ENCODE results near the gene AGAP6. TPM values are rescaled to one million over a fixed set of nuclear protein-coding genes. Genes with fewer than 3 reads are reported as not detected.
"Not testable (repeated sequence)": the region's sequence is repeated elsewhere in the genome, so short reads cannot be mapped to it uniquely, and the experiment has no call there.

Gene AGAP6
- polyA plus RNA-seq, 3 donors = 0.31 to 37.6 (median 0.65) TPM

GRCh38 chr10:50016926-50017325 lies 28.7 kb downstream of the AGAP6 start:
- H3K4me3 Mint-ChIP-seq; H3K36me3 ChIP-seq (replicated peaks in 1 of 2; ENCODE audit: control insufficient read depth in 1 of 2, insufficient read depth in 2 of 2, low read length in 2 of 2); H2AFZ ChIP-seq (ENCODE audit: insufficient read depth, low read depth, low read length, poor library complexity, severe bottlenecking); H4K20me1 ChIP-seq (ENCODE audit: insufficient read depth, low read length); H3K27me3 ChIP-seq (ENCODE audit: control insufficient read depth in 2 of 2, insufficient read depth in 2 of 2, low read length in 2 of 2); H3K4me2 ChIP-seq (replicated peaks; ENCODE audit: extremely low read depth, low read length, poor library complexity, severe bottlenecking); H3K4me1 ChIP-seq (ENCODE audit: control insufficient read depth in 1 of 2, insufficient read depth in 2 of 2, low read length in 2 of 2); H3K27ac Mint-ChIP-seq; H3K79me2 ChIP-seq (ENCODE audit: insufficient read depth, low read length); intact Hi-C loops (cut with micrococcal nuclease); H3K9me3 ChIP-seq (replicated peaks in 1 of 2; ENCODE audit: control insufficient read depth in 1 of 2, insufficient read depth in 1 of 2, low read length in 2 of 2); H3K4me3 ChIP-seq (replicated peaks in 1 of 3; ENCODE audit: low read depth in 2 of 3, low read length in 3 of 3); H3K27me3 Mint-ChIP-seq (ENCODE audit: low read depth in 3 of 3); H3K36me3 Mint-ChIP-seq; DNase-seq; H3K4me1 Mint-ChIP-seq; H3K9ac ChIP-seq (ENCODE audit: insufficient read depth, low read length, poor library complexity, severe bottlenecking); H3K27ac ChIP-seq (ENCODE audit: low read depth in 1 of 2, low read length in 2 of 2); H3K9me3 Mint-ChIP-seq: not testable (repeated sequence)
- WGBS (ENCODE audit: insufficient coverage) = no CpG with 5 or more reads among the region's 5 CpGs

- H3K27ac Mint-ChIP-seq = peak overlapping the region in 1 of 7 donors; percentile 66
- H3K4me1 ChIP-seq (ENCODE audit: control insufficient read depth in 1 of 2, insufficient read depth in 2 of 2, low read length in 2 of 2); H3K36me3 Mint-ChIP-seq; intact Hi-C loops (cut with micrococcal nuclease); H3K79me2 ChIP-seq (ENCODE audit: insufficient read depth, low read length); H3K4me3 ChIP-seq (replicated peaks in 1 of 3; ENCODE audit: low read depth in 2 of 3, low read length in 3 of 3); DNase-seq; H3K9me3 ChIP-seq (replicated peaks in 1 of 2; ENCODE audit: control insufficient read depth in 1 of 2, insufficient read depth in 1 of 2, low read length in 2 of 2); H3K4me1 Mint-ChIP-seq; H3K27me3 ChIP-seq (ENCODE audit: control insufficient read depth in 2 of 2, insufficient read depth in 2 of 2, low read length in 2 of 2); H3K27me3 Mint-ChIP-seq (ENCODE audit: low read depth in 3 of 3); H4K20me1 ChIP-seq (ENCODE audit: insufficient read depth, low read length); H2AFZ ChIP-seq (ENCODE audit: insufficient read depth, low read depth, low read length, poor library complexity, severe bottlenecking); H3K36me3 ChIP-seq (replicated peaks in 1 of 2; ENCODE audit: control insufficient read depth in 1 of 2, insufficient read depth in 2 of 2, low read length in 2 of 2); H3K4me3 Mint-ChIP-seq; H3K4me2 ChIP-seq (replicated peaks; ENCODE audit: extremely low read depth, low read length, poor library complexity, severe bottlenecking); H3K27ac ChIP-seq (ENCODE audit: low read depth in 1 of 2, low read length in 2 of 2); H3K9me3 Mint-ChIP-seq; H3K9ac ChIP-seq (ENCODE audit: insufficient read depth, low read length, poor library complexity, severe bottlenecking): not testable (repeated sequence)
- no CpG with 5 or more reads among the region's 5 CpGs for WGBS (ENCODE audit: insufficient coverage)
Observed at GRCh38 chr10:50017646-50018045, 29.4 kb downstream of the AGAP6 start.

- H3K4me3 ChIP-seq (replicated peaks in 1 of 3; ENCODE audit: low read depth in 2 of 3, low read length in 3 of 3); H3K4me1 Mint-ChIP-seq; H3K4me1 ChIP-seq (ENCODE audit: control insufficient read depth in 1 of 2, insufficient read depth in 2 of 2, low read length in 2 of 2); H4K20me1 ChIP-seq (ENCODE audit: insufficient read depth, low read length); H3K9me3 ChIP-seq (replicated peaks in 1 of 2; ENCODE audit: control insufficient read depth in 1 of 2, insufficient read depth in 1 of 2, low read length in 2 of 2); H3K27ac ChIP-seq (ENCODE audit: low read depth in 1 of 2, low read length in 2 of 2); H3K27me3 ChIP-seq (ENCODE audit: control insufficient read depth in 2 of 2, insufficient read depth in 2 of 2, low read length in 2 of 2); DNase-seq; H3K36me3 Mint-ChIP-seq; H3K36me3 ChIP-seq (replicated peaks in 1 of 2; ENCODE audit: control insufficient read depth in 1 of 2, insufficient read depth in 2 of 2, low read length in 2 of 2); H3K9ac ChIP-seq (ENCODE audit: insufficient read depth, low read length, poor library complexity, severe bottlenecking); H3K4me2 ChIP-seq (replicated peaks; ENCODE audit: extremely low read depth, low read length, poor library complexity, severe bottlenecking); H3K27ac Mint-ChIP-seq; H3K4me3 Mint-ChIP-seq; intact Hi-C loops (cut with micrococcal nuclease); H2AFZ ChIP-seq (ENCODE audit: insufficient read depth, low read depth, low read length, poor library complexity, severe bottlenecking); H3K79me2 ChIP-seq (ENCODE audit: insufficient read depth, low read length); H3K9me3 Mint-ChIP-seq: not testable (repeated sequence)
- WGBS (ENCODE audit: insufficient coverage) = 100% methylated on average over 2 of the region's 3 CpGs
- H3K27me3 Mint-ChIP-seq (ENCODE audit: low read depth in 3 of 3) = peaks cover 7 to 12% (median 9%) of the 10 kb centered on the region in 3 donors
Observed at GRCh38 chr10:50019279-50019678, 31.1 kb downstream of the AGAP6 start.

- WGBS (ENCODE audit: insufficient coverage) = 83% methylated on average over 5 of the region's 13 CpGs
- H3K4me1 Mint-ChIP-seq; H3K27ac Mint-ChIP-seq; H2AFZ ChIP-seq (ENCODE audit: insufficient read depth, low read depth, low read length, poor library complexity, severe bottlenecking); DNase-seq; H3K9me3 ChIP-seq (replicated peaks in 1 of 2; ENCODE audit: control insufficient read depth in 1 of 2, insufficient read depth in 1 of 2, low read length in 2 of 2); H3K36me3 ChIP-seq (replicated peaks in 1 of 2; ENCODE audit: control insufficient read depth in 1 of 2, insufficient read depth in 2 of 2, low read length in 2 of 2); H3K9ac ChIP-seq (ENCODE audit: insufficient read depth, low read length, poor library complexity, severe bottlenecking); H3K36me3 Mint-ChIP-seq; H3K4me1 ChIP-seq (ENCODE audit: control insufficient read depth in 1 of 2, insufficient read depth in 2 of 2, low read length in 2 of 2); H3K9me3 Mint-ChIP-seq; H3K79me2 ChIP-seq (ENCODE audit: insufficient read depth, low read length); H3K27ac ChIP-seq (ENCODE audit: low read depth in 1 of 2, low read length in 2 of 2); H3K4me3 Mint-ChIP-seq; H3K4me2 ChIP-seq (replicated peaks; ENCODE audit: extremely low read depth, low read length, poor library complexity, severe bottlenecking); H3K4me3 ChIP-seq (replicated peaks in 1 of 3; ENCODE audit: low read depth in 2 of 3, low read length in 3 of 3); H4K20me1 ChIP-seq (ENCODE audit: insufficient read depth, low read length): not testable (repeated sequence)
- intact Hi-C loops (cut with micrococcal nuclease) = loop anchor here in 1 of 2 donors (10.0 kb wide), 1 partner anchor 134 kb away; no protein-coding TSS in a partner anchor
- peaks cover 19 to 25% (median 19%) of the 10 kb centered on the region in 3 donors for H3K27me3 Mint-ChIP-seq (ENCODE audit: low read depth in 3 of 3)
- H3K27me3 ChIP-seq (ENCODE audit: control insufficient read depth in 2 of 2, insufficient read depth in 2 of 2, low read length in 2 of 2) = peaks cover 0 to 15% of the 10 kb centered on the region in 2 donors
Observed at GRCh38 chr10:50020451-50021024, 32.3 kb downstream of the AGAP6 start.

All from CD14-positive monocyte (primary cell).